SHP77 (cell line): ENCODE data around the gene GFOD1.
A peak's percentile ranks its signal among the peaks of the same experiment; 100 is the strongest.

Experiments
- DNase-seq, 2 experiments: peaks; one replicate each; lab custom pipeline; 2025; lab: John Stamatoyannopoulos, UW

The GFOD1 gene

DNA sequence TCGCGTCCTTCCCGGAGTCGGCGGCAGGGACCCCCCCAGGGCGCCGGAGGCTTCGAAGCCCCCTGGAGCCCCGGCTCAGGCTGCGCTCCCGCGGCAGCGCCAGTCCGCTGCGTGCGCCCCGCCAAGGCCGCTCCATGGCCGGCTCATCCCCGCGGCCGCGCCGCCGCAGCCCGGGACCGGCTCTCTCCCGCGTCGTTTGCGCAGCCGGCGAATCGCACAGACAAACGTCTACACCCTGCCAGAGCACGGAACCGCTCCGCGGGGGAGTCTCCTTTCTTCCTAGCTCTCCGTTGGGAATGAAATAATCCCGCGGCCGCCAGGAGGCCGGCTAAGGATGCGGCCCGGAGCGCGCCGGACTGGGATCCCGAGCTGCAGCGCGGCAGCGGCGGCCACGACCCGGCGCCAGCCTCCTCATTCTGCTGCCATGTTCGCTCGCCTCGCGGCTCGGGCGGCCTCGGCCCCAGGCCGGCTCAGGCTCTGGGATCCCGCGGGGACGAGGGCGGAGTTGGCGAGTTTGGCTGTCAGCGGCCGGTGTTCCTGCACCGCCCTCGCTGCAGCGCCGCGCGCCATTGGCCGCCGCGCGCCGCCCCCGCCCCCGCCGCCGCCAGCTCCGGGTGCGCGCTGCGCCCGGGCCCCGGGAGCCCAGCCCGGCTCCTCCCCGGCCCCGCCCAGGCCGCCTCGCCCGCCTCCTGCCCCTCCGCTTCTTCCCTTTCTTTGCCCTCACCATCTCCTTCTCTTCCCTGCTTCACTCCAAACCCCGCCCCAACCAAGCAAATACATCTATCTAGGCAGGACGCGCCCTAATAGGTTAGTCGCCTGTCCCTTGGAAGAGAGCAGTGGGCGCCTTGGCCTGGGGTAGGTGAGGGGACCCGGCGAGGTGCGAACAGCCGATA is at the start of gene GFOD1:
Gene GFOD1, minus strand, starts transcription at position 479 of the 893 bp plus-strand sequence. CDS start 710 bp downstream, outside the sequence.
- DNase-seq = peak; percentile 77 to 89

DNA sequence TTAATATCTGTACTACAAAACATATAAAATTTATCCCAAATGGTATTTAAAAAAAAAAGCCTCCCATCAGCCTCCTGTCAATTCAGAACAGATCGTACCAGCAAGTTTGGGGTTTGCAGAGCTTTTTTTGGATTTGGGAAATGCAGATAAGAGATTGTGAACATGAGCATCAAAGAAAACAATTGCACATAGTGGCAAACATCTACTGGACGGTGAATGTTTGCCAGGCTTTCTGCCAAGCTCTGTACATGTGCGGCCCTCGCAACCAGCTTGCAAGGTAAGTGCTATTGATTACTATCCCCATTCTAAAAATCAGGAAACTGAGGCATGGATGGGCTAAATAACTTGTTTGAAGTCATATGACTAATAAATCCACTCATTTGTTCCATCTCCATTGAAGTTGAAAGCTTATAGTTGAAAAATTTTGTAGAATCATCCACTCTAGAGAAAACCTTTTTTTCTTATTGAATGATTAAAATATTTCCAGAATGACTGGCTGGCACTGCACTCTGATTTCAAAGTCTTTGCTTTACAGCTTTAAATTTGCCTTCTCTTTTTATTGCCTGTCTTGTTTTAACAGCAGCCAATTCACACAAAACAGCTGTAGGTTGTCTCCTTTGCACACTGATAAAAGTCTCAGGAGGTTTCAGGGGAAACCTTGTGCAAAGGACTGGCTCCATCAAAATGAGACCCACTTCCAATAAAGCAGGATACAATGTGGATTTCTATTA is 49.6 kb upstream of the GFOD1 start:
- no peak for DNase-seq

GRCh38 chr6:13535306-13535705 is 47.9 kb upstream of the GFOD1 start:
- no peak for DNase-seq

- no peak for DNase-seq
Measured at GRCh38 chr6:13534536-13534935, 47.1 kb upstream of the GFOD1 start.

DNA sequence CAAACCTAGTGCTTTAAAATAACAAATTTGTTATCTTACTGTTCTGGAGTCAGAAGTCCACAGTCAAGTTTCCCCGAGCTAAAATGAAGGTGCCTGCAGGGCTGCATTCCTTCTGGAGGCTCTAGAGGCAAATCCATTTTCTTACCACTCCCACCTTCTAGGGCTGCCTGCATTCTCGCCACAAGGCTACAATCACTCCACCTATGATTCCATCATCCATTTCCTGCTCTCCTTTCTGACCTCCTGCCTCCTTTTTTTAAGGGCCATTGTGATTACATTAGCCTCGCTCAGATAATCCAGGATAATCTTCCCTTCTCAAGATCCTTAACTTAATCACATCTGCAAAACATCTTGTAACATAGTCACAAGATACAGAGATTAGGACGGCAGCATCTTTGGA is 44.6 kb upstream of the GFOD1 start:
- no peak for DNase-seq

DNA sequence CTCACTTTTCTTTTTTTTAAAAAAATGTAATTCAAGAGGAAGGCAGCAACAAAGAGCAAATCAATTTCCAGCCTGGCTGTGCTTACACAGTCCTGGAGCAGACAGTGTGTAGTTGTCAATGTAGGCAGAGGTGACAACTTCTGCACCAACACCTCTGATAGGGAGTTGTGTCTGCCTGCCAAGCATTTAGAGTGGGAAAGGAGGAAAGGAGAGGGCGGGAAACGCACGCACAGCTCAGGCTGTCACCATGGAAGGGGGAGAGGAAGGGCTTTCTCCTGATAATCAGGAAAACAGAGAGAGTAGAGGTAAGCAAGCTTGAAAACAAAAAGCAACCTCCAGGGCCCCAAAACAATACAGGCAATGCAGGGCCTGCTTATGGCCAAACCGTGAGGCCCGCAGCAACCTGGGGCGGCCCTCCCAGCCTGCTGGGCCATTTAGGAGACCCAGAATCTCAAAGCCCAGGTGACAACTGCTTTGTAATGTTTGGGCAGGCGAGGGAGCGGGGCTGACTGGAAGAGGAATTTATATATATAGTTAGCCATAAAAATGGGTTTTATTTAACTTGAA is 41.5 kb upstream of the GFOD1 start:
- DNase-seq = no peak

- DNase-seq = no peak
Measured at GRCh38 chr6:13528232-13528631, 40.8 kb upstream of the GFOD1 start.

DNA sequence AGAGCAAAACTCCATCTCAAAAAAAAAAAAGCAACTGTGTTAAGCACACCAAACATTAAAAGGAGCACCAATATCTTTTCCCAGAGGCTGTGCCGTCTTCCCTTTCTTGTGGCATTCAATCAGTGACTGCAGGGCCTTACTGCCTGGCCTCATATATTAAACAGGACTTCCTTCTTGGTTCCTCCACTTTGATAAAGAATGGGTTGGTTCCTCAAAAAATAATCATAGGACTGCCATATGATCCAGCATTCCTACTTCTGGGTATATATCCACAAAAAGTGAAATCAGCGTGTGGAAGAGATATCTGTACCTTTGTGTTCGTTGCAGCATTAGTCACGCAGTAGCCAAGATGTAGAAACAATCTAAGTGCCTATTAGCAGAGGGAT is 40.3 kb upstream of the GFOD1 start:
- DNase-seq = no peak

- peak; percentile 64 to 73 for DNase-seq
Measured at GRCh38 chr6:13526727-13527670, 39.6 kb upstream of the GFOD1 start.

- DNase-seq = no peak
Measured at GRCh38 chr6:13526357-13526726, 38.9 kb upstream of the GFOD1 start.

DNA sequence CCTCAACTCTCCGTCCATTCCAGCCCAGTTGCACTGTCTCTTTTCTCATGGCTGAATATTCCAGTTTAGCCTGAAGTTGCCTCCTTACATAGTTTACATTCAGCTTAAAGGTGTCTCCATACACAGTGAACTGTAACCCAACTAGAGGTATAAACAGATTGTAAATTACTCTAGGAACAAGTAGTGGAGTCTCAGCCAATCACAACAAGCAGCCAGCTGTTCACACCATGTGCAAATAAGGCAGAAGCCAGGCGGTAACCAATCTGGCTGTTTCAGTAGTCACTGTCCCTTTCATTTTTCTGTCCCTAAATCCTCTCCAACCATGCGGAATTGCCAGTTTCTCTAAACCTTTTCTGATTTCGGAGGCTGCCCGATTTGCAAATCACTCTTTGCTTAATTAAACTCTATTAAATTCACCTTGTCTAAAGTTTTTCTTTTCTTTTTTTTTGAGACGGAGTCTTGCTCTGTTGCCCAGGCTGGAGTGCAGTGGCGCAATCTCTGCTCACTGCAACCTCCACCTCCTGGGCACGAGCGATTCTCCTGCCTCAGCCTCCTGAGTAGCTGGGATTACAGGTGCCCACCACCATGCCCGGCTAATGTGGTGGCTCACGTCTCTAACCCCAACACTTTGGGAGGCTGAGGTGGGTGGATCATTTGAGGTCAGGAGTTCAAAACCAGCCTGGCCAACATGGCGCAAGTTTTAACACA is 37.6 kb upstream of the GFOD1 start:
- peak; percentile 28 to 40 for DNase-seq

DNA sequence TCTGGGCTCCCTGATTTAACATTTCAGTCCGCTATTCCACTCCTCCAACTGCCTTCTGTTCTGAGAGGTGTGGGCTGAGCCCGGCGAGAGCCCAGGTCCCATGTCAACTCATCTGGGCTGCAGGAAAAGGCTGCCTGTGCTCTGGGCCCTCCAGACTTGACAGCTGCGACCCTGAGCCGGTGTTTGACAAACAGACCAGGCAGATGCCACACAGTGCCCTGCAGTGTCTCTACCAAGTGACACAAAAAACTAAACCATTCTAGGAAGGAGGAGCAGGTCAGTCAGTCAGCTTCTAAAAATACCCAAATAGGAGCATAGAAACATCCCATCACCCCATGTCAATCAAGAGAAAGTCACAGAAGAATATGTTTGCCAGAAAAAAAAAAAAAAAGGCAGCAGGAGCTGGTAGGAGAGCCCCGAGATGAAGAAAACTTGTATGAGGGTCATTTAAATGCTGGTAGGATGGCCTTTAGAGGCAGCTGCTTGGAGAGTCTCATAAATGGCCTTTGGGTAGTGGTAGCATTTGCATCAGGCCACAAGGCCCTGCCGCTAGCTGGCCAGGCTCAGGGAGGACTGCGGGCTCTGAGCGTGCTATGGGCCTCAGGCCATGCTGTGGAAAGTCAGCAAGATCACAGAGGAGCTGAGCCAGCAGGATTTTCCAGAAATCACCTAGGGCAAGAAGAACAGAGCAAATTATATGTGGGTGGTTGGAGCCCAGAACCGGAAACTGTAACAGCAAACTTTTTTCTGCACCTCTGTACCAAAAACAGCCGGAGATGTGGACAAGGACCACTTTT is 36.6 kb upstream of the GFOD1 start:
- peak; percentile 28 to 59 for DNase-seq

GRCh38 chr6:13522656-13523055 is 35.3 kb upstream of the GFOD1 start:
- DNase-seq = no peak

GRCh38 chr6:13519839-13520238 is 32.4 kb upstream of the GFOD1 start:
- no peak for DNase-seq

DNA sequence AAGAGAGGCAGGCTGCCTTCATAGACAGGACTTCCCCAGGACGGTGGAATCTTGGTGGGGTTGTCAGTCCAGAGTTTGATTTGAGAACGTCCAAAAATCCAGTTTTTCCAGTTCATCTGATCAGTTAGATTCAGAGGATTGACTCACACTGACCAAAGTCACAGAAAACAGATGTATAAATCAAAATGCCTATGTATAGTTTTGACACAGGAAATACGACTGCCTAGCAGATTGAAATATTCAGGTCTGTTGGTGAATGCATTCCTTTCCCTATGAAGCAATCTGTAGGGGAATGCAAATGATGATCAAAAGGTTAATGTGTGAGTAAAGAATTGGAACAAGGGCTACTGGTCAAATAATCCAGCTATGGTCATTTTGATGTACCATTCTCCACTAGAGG is 29.7 kb upstream of the GFOD1 start:
- no peak for DNase-seq

DNA sequence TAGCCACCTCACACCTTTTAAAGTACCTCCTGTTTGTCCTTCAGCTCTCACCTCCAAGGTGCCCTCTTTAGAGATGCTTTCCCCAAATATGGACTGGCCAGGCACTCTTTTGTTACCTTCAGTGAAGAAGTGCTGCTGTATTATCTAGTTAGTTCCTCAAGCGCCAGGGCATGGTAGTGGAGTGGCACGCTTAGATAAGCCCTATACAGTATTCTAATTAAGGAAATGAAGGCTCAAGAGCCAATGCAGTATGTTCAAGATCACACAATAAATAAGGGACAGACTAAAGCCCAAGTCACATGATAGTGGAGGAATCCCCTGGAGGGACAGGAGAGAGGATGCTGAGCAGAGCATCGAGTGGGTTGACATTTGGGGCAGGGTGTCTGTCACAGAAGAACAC is 28.5 kb upstream of the GFOD1 start:
- DNase-seq = no peak

- no peak for DNase-seq
Measured at GRCh38 chr6:13513626-13514502, 26.5 kb upstream of the GFOD1 start.

GRCh38 chr6:13512900-13513299 is 25.5 kb upstream of the GFOD1 start:
- DNase-seq = no peak
